ENCODE results near the gene ME3.
"Not testable (repeated sequence)": the region's sequence is repeated elsewhere in the genome, so short reads cannot be mapped to it uniquely, and the experiment has no call there.

Gene ME3

DNA sequence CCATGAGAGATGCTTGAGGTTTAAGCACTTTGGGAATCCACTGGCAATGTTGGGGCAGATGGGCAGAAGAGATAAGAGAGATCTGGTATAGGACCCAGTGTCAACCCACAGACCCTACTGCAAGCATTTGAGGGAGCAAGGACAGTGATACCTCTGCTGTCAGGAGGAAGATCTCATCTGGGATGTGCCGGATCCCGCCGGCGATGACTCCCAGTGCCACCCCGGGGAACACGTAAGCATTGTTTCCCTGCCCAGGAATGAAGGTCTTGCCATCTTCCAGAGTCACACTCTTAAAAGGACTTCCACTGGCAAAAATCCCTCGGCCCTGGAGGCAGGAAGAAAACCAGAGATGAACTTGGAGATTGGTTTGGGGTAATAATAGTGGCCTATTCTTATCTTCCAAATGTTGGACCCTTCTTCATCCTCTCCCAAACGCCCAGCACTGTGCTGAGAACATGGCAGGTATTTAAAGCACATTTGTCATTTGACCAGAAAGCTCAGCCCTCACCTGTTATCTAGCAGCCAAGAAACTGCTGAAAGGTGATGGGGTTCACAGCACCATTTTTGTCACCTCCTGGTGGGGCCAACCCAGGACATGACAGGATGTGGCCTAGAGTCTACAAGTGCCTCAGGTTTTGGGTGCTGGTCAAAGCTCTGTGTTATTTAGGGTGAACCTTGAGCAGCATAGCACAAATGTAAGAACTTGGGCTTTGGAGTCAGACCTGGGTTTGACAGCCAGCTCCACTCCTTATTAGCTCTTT lies 226.1 kb downstream of the ME3 start:
- Histone ChIP-seq H3K9ac (ENCODE audit: low read length in 2 of 2) (no peak overlapping the region), H3K27me3 (ENCODE audit: control insufficient read depth in 1 of 2, insufficient read depth in 2 of 2, low read length in 2 of 2) (no peaks in the 10 kb centered on the region), H3K36me3 (ENCODE audit: control insufficient read depth in 2 of 2, insufficient read depth in 2 of 2, low read length in 2 of 2) (peaks cover 34 to 42% of the 10 kb centered on the region in 2 donors), H3K4me3 (ENCODE audit: low read length in 2 of 2) (no peak overlapping the region), H3K9me3 (ENCODE audit: control insufficient read depth in 2 of 2, low read length in 2 of 2) (no peaks in the 10 kb centered on the region), H3K4me1 (ENCODE audit: control insufficient read depth, insufficient read depth, low read length) (peaks cover 4% of the 10 kb centered on the region), H3K27ac (ENCODE audit: low read length) (no peak overlapping the region)

DNA sequence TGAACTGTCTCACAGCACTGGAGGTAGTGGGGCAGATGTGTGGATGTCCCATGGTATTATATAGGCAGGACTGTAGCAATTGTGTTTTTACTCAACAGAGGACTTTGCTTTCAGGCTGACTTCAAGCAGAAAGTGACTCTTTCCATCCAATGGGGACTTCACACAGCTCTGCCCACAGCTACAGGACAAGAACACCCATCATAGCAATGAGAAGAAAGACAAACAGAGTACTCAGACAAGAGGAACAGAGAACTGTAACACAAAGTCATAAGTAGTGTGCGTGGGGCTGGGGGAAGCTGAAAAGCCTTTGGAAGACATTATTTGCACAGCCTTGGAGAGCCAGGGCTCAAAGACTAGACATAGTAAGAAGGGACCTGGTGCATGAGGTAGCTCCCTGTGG lies 227.4 kb downstream of the ME3 start:
- Histone ChIP-seq H3K4me1 (ENCODE audit: control insufficient read depth, insufficient read depth, low read length) (peaks cover 4% of the 10 kb centered on the region), H3K27ac (ENCODE audit: low read length) (no peak overlapping the region), H3K27me3 (ENCODE audit: control insufficient read depth in 1 of 2, insufficient read depth in 2 of 2, low read length in 2 of 2) (no peaks in the 10 kb centered on the region), H3K36me3 (ENCODE audit: control insufficient read depth in 2 of 2, insufficient read depth in 2 of 2, low read length in 2 of 2) (peaks cover 34 to 47% of the 10 kb centered on the region in 2 donors), H3K4me3 (ENCODE audit: low read length in 2 of 2) (no peak overlapping the region), H3K9ac (ENCODE audit: low read length in 2 of 2) (no peak overlapping the region), H3K9me3 (ENCODE audit: control insufficient read depth in 2 of 2, low read length in 2 of 2) (no peaks in the 10 kb centered on the region)

DNA sequence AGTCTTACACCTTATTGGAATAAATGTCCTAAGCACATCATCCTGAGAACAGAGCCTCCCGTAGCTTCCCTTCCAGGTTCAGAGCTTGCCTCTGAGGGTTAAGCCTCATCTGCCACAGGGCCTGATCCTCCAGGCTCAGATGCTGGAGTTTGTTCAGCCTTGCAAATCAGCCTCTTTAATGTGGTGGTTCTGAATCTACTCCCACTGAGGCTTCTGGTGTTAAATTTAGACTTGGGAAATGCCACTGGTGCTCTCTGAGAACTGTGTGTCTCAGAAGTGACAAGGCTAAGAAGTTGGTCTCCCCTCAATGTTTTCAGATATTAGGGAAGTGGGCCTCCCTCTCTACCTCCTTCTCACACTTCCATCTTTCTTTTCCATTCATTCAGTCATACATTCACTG lies 229.0 kb downstream of the ME3 start:
- Histone ChIP-seq H3K27me3 (ENCODE audit: control insufficient read depth in 1 of 2, insufficient read depth in 2 of 2, low read length in 2 of 2) (no peaks in the 10 kb centered on the region), H3K4me1 (ENCODE audit: control insufficient read depth, insufficient read depth, low read length) (peaks cover 3% of the 10 kb centered on the region), H3K9ac (ENCODE audit: low read length in 2 of 2) (no peak overlapping the region), H3K4me3 (ENCODE audit: low read length in 2 of 2) (no peak overlapping the region), H3K27ac (ENCODE audit: low read length) (no peak overlapping the region), H3K9me3 (ENCODE audit: control insufficient read depth in 2 of 2, low read length in 2 of 2) (no peaks in the 10 kb centered on the region), H3K36me3 (ENCODE audit: control insufficient read depth in 2 of 2, insufficient read depth in 2 of 2, low read length in 2 of 2) (peaks cover 34 to 49% of the 10 kb centered on the region in 2 donors)

DNA sequence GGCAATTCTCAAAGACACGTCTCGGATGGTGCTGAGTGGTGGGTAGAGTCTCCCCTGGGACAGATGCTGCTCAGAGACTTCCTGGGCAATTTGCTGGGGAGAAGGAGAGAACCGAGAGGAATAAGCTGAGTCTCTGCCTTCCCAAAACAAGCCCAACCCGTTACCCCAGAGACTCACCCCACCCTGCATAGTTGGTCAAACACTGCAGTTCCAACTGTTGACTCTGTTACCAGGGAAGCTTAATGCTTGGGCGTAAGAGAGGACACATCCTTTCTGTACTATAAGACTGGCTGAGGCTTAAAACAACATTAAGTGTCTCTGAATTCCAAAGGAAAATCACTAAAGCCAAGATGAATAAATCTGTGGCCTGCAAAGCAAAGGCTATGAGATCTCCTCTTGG lies 229.6 kb downstream of the ME3 start:
- Histone ChIP-seq H3K27ac (ENCODE audit: low read length) (no peak overlapping the region), H3K9me3 (ENCODE audit: control insufficient read depth in 2 of 2, low read length in 2 of 2) (no peaks in the 10 kb centered on the region), H3K36me3 (ENCODE audit: control insufficient read depth in 2 of 2, insufficient read depth in 2 of 2, low read length in 2 of 2) (peaks cover 35 to 45% of the 10 kb centered on the region in 2 donors), H3K4me3 (ENCODE audit: low read length in 2 of 2) (no peak overlapping the region), H3K27me3 (ENCODE audit: control insufficient read depth in 1 of 2, insufficient read depth in 2 of 2, low read length in 2 of 2) (no peaks in the 10 kb centered on the region), H3K9ac (ENCODE audit: low read length in 2 of 2) (no peak overlapping the region), H3K4me1 (ENCODE audit: control insufficient read depth, insufficient read depth, low read length) (peaks cover 3% of the 10 kb centered on the region)

DNA sequence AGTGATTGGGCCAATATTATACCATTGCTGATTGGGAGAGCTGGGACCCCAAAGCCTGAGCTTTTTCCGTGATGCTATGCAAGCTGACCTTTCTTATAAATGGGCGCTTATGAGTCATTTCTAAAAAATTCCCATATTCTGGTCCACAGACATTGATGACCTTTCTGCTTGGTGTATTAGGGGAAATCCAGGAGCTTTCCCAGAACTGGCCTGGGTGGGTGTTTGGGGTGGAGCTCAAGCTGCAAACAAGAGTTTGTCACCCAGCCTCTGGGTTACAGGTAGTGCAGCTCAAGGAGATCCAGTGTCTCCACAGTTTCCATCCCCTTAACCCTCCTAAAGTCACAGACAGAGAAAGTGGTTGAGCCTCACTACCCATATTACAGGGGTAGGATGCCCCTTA lies 230.0 kb downstream of the ME3 start:
- no peak overlapping the region for H3K27ac ChIP-seq (ENCODE audit: low read length)

DNA sequence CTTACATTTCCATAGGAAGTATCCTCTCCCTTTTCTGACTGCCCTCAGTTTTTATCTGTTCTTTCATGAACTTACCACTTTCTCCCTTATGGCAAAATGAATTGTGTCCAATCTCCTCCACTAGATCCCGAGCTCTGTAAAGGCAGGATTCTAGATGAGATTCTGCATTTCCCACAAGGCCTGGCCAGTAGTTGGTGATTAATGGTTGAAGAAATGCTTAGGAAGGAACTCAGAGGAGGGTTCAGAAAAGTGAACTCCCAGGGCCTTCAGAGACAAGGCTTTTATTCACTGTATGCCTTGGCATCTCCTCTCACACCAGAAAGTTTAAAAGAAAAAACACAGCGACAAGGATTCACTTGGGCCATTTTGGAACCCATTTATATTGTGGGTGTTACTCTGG lies 231.6 kb downstream of the ME3 start:
- peaks cover 30 to 31% of the 10 kb centered on the region in 2 donors for H3K36me3 ChIP-seq (ENCODE audit: control insufficient read depth in 2 of 2, insufficient read depth in 2 of 2, low read length in 2 of 2)
- H3K4me1 ChIP-seq (ENCODE audit: control insufficient read depth, insufficient read depth, low read length): peaks cover 3% of the 10 kb centered on the region
- H3K9ac ChIP-seq (ENCODE audit: low read length in 2 of 2): no peak overlapping the region
- H3K9me3 ChIP-seq (ENCODE audit: control insufficient read depth in 2 of 2, low read length in 2 of 2): no peaks in the 10 kb centered on the region
- no peak overlapping the region for H3K4me3 ChIP-seq (ENCODE audit: low read length in 2 of 2)
- H3K27me3 ChIP-seq (ENCODE audit: control insufficient read depth in 1 of 2, insufficient read depth in 2 of 2, low read length in 2 of 2): no peaks in the 10 kb centered on the region
- H3K27ac ChIP-seq (ENCODE audit: low read length): peak overlapping the region; percentile 31

More for the DNA sequence above, 230.0 kb downstream of the ME3 start:
- no peak overlapping the region for H3K9ac ChIP-seq (ENCODE audit: low read length in 2 of 2)
- no peaks in the 10 kb centered on the region for H3K27me3 ChIP-seq (ENCODE audit: control insufficient read depth in 1 of 2, insufficient read depth in 2 of 2, low read length in 2 of 2)
- no peaks in the 10 kb centered on the region for H3K9me3 ChIP-seq (ENCODE audit: control insufficient read depth in 2 of 2, low read length in 2 of 2)
- peaks cover 36 to 44% of the 10 kb centered on the region in 2 donors for H3K36me3 ChIP-seq (ENCODE audit: control insufficient read depth in 2 of 2, insufficient read depth in 2 of 2, low read length in 2 of 2)
- no peak overlapping the region for H3K4me3 ChIP-seq (ENCODE audit: low read length in 2 of 2)
- peaks cover 3% of the 10 kb centered on the region for H3K4me1 ChIP-seq (ENCODE audit: control insufficient read depth, insufficient read depth, low read length)

DNA sequence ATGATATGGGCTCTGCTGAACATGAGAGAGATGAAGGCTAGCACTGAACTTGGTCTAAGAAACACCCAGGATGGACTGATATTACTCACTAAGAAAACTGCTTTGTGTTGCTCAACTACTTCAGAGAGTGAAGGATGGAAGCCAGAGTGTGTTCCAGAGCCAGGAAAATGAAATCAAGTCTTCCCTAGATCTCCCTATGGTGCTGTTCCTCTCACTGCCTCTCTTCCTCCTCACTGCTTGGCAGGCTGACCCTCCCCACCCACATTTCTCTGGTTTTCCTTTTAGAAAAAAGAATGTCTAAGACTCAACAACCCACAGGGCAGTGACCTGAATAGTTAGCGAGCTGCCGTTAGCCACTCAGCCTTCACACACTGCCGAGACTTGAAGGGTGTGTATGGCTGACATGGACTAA lies 232.1 kb downstream of the ME3 start:
- H3K27ac ChIP-seq (ENCODE audit: low read length): peak overlapping the region; percentile 31
- H3K4me3 ChIP-seq (ENCODE audit: low read length in 2 of 2): no peak overlapping the region
- H3K27me3 ChIP-seq (ENCODE audit: control insufficient read depth in 1 of 2, insufficient read depth in 2 of 2, low read length in 2 of 2): no peaks in the 10 kb centered on the region

DNA sequence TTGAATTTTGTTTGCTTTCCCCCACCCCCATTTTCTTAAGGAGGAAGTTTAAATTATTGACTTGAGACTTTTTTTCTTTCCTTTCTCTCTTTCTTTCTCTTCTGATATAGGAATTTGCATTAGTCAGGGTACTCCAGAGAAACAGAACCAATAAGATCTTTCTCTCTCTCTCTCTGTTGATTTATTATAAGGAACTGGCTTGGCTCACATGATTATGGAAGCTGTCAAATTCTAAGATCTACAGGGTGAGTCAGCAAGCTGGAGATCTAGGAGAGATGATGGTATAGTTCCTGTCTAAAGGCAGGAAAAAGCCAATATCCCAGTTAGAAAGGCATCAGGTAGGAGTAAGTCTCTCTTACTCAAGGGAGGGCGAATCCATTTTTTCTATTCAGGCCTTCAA lies 233.7 kb downstream of the ME3 start:
- H3K36me3 ChIP-seq (ENCODE audit: control insufficient read depth in 2 of 2, insufficient read depth in 2 of 2, low read length in 2 of 2): peaks cover 16% of the 10 kb centered on the region in 2 donors
- no peak overlapping the region for H3K27ac ChIP-seq (ENCODE audit: low read length)
- H3K27me3 ChIP-seq (ENCODE audit: control insufficient read depth in 1 of 2, insufficient read depth in 2 of 2, low read length in 2 of 2): no peaks in the 10 kb centered on the region
- no peak overlapping the region for H3K9ac ChIP-seq (ENCODE audit: low read length in 2 of 2)
- H3K4me3 ChIP-seq (ENCODE audit: low read length in 2 of 2): no peak overlapping the region
- H3K4me1 ChIP-seq (ENCODE audit: control insufficient read depth, insufficient read depth, low read length): peaks cover 3% of the 10 kb centered on the region
- H3K9me3 ChIP-seq (ENCODE audit: control insufficient read depth in 2 of 2, low read length in 2 of 2): no peaks in the 10 kb centered on the region

More for the DNA sequence above, 232.1 kb downstream of the ME3 start:
- no peaks in the 10 kb centered on the region for H3K9me3 ChIP-seq (ENCODE audit: control insufficient read depth in 2 of 2, low read length in 2 of 2)
- H3K36me3 ChIP-seq (ENCODE audit: control insufficient read depth in 2 of 2, insufficient read depth in 2 of 2, low read length in 2 of 2): peaks cover 28% of the 10 kb centered on the region in 2 donors
- no peak overlapping the region for H3K9ac ChIP-seq (ENCODE audit: low read length in 2 of 2)
- peaks cover 3% of the 10 kb centered on the region for H3K4me1 ChIP-seq (ENCODE audit: control insufficient read depth, insufficient read depth, low read length)

DNA sequence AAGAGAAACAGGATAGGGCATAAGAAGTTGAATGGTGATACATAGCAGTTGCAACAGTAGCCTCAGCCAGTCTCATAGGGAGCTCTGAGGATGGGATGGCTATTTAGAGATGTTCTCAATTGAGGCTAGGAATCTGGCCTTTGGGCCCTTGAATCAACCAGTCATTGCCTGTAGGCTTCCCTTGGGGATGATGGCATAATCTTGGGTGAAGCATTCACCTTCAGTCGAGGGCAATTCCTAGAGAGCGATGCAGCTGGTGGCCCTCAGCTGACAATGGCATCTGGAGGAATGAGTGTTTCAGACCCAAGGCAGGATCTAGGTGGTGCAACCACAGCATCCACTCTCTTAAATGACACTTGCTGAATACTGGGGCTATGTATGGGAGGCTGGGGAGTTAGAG lies 236.7 kb downstream of the ME3 start:
- H3K27ac ChIP-seq (ENCODE audit: low read length): no peak overlapping the region
- H3K4me3 ChIP-seq (ENCODE audit: low read length in 2 of 2): no peak overlapping the region
- H3K9me3 ChIP-seq (ENCODE audit: control insufficient read depth in 2 of 2, low read length in 2 of 2): no peaks in the 10 kb centered on the region
- no peaks in the 10 kb centered on the region for H3K27me3 ChIP-seq (ENCODE audit: control insufficient read depth in 1 of 2, insufficient read depth in 2 of 2, low read length in 2 of 2)
- peaks cover 2% of the 10 kb centered on the region in 2 donors for H3K36me3 ChIP-seq (ENCODE audit: control insufficient read depth in 2 of 2, insufficient read depth in 2 of 2, low read length in 2 of 2)
- peaks cover 3% of the 10 kb centered on the region for H3K4me1 ChIP-seq (ENCODE audit: control insufficient read depth, insufficient read depth, low read length)
- H3K9ac ChIP-seq (ENCODE audit: low read length in 2 of 2): no peak overlapping the region

DNA sequence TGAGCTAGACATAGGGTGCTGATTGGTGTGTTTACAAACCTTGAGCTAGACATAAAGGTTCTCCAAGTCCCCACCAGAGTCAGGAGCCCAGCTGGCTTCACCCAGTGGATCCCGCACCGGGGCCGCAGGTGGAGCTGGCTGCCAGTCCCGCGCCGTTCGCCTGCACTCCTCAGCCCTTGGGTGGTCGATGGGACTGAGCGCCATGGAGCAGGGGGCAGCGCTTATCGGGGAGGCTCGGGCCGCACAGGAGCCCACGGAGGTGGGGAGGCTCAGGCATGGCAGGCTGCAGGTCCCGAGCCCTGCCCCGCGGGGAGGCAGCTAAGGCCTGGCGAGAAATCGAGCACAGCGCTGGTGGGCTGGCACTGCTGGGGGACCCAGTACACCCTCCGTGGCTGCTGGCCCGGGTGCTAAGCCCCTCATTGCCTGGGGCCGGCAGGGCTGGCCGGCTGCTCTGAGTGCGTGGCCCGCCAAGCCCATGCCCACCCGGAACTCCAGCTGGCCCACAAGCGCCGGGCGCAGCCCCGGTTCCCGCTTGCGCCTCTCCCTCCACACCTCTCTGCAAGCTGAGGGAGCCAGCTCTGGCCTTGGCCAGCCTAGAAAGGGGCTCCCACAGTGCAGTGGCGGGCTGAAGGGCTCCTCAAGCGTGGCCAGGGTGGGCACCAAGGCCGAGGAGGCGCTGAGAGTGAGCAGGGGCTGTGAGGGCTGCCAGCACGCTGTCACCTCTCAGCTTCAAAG lies 238.9 kb downstream of the ME3 start:
- H3K9me3 ChIP-seq (ENCODE audit: control insufficient read depth in 2 of 2, low read length in 2 of 2); H3K36me3 ChIP-seq (ENCODE audit: control insufficient read depth in 2 of 2, insufficient read depth in 2 of 2, low read length in 2 of 2); H3K4me1 ChIP-seq (ENCODE audit: control insufficient read depth, insufficient read depth, low read length); H3K27ac ChIP-seq (ENCODE audit: low read length); H3K4me3 ChIP-seq (ENCODE audit: low read length in 2 of 2); H3K9ac ChIP-seq (ENCODE audit: low read length in 2 of 2); H3K27me3 ChIP-seq (ENCODE audit: control insufficient read depth in 1 of 2, insufficient read depth in 2 of 2, low read length in 2 of 2): not testable (repeated sequence)

DNA sequence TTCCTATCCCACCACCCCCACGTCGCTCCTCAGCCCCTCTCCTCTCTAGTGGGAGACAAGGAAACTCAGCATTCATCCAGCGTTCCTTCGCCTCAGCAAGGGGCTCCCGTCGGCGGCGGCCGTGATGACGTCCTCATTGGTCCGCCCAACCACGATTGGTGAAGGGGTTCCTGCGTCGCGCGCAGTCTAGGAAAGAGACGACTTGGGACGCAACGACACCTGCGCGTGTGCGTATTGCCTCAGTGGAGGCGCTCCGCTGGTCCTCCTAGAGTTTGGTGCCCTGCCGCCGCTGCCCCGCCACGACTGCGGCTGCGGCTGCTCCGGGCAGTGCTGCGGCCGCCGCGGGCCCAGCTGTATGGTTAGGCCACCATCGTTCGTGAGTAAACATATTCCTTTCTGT lies 241.2 kb downstream of the ME3 start:
- H3K4me3 ChIP-seq (ENCODE audit: low read length in 2 of 2): no peak overlapping the region

More for the DNA sequence above, 241.2 kb downstream of the ME3 start:
- Histone ChIP-seq H3K9ac (ENCODE audit: low read length in 2 of 2) (no peak overlapping the region), H3K27ac (ENCODE audit: low read length) (no peak overlapping the region), H3K9me3 (ENCODE audit: control insufficient read depth in 2 of 2, low read length in 2 of 2) (no peaks in the 10 kb centered on the region), H3K27me3 (ENCODE audit: control insufficient read depth in 1 of 2, insufficient read depth in 2 of 2, low read length in 2 of 2) (no peaks in the 10 kb centered on the region), H3K4me1 (ENCODE audit: control insufficient read depth, insufficient read depth, low read length) (no peaks in the 10 kb centered on the region), H3K36me3 (ENCODE audit: control insufficient read depth in 2 of 2, insufficient read depth in 2 of 2, low read length in 2 of 2) (no peaks in the 10 kb centered on the region)

Data from stomach smooth muscle (tissue), 2 donors.